Inflammatory macrophage (primary cell): Measurements from ENCODE around the gene HOXD8.

Source experiments
- DNase-seq, 2 donors: peaks; one replicate each; pipeline ENCODE4 v3.0.0-alpha.2; 2020 to 2022

HOXD8 gene

DNA sequence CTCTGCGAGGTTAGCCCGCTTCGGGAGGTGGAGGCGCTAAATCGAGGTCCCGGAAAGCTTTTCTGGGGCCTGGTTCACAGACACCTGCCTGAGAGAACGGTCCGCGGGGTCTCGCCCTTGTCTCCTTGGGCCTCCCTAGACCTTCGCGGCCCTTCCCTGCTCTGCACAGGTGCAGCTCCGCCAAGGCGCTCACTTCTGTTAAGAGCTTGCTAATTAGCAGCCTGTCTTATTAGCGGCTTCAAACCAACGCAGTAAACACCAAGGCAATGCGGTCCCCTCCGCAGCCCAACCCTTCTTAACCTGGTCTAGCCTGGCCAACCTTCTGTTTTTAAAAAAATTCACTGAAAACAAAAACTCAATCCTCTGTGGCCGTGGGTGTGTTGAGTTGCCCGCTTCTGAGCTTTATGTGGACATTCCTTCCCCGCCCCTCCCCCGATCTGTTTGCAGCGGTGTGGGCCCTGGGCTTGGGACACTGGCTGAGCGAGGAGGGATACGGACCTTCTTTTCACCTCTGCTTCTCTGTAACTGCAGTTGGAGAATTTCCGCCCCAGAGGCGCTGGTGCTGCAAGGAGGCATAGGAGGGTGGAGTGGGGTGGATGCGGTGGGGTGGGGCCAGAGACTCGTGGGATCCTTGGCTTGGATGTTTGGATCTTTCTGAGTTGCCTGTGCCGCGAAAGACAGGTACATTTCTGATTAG, 18.4 kb downstream of the HOXD8 start:
- no peak for DNase-seq

DNA sequence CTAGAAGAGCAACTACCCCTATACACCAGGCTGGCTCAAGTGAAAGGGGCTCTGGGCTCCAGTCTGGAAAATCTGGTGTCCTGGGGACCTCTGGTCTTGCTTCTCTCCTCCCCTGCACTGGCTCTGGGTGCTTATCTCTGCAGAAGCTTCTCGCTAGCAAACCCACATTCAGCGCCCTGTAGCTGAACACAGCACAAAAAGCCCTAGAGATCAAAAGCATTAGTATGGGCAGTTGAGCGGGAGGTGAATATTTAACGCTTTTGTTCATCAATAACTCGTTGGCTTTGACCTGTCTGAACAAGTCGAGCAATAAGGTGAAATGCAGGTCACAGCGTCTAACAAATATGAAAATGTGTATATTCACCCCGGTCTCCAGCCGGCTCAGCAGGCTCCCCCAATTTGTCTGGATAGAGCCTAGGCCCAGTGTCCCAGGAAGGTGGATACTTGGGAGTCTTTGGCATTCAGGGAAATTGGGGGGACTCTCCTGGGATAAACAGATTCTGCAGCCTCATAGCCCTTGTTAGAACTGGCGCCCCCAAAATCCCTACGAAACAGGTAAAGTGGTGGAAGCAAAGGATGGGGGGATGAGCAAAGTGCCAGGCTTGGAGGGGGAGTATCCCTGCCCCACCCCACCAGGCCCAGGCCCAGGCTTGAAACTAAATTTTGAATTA, 19.4 kb downstream of the HOXD8 start:
- DNase-seq: no peak

GRCh38 chr2:176149481-176149938, 20.0 kb downstream of the HOXD8 start:
- no peak for DNase-seq

GRCh38 chr2:176149939-176150583, 20.6 kb downstream of the HOXD8 start:
- DNase-seq: no peak

- no peak for DNase-seq
These were observed 21.3 kb downstream of the HOXD8 start for GRCh38 chr2:176150584-176151441.

- no peak for DNase-seq
These were observed 22.2 kb downstream of the HOXD8 start, which contains the start of gene HOXD4 for GRCh38 chr2:176151442-176152287. TSS of gene HOXD4 (plus strand) at chr2:176151550. CDS start at chr2:176151634, 84 bp downstream.

DNA sequence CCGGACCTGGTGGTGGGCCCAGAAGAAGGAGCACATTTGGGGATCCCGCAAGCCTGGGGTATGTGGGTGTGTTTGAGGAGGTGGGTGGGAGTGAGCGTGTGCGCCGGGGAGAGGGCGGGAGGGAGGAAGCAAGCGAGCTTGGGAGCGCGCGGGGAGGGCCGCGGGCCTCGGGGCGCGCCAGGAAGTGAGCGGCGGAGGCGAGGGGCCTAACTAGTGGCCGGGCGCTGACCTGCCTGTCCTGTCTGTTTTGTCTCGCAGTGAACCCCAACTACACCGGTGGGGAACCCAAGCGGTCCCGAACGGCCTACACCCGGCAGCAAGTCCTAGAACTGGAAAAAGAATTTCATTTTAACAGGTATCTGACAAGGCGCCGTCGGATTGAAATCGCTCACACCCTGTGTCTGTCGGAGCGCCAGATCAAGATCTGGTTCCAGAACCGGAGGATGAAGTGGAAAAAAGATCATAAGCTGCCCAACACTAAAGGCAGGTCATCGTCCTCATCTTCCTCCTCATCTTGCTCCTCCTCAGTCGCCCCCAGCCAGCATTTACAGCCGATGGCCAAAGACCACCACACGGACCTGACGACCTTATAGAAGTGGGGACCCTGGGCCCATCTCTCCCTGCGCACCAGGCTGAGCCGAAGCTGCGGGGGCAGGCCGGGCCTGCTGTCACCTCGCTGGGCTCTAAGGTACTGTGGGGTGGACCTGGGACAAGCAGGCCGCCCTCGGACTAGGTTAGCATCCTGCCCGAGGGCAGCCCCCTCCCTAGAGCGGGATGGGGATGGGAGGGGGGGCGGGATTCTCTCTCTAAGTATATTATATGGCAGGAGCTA, 23.1 kb downstream of the HOXD8 start:
- DNase-seq: no peak

GRCh38 chr2:176154576-176155252, 25.2 kb downstream of the HOXD8 start:
- DNase-seq: no peak

DNA sequence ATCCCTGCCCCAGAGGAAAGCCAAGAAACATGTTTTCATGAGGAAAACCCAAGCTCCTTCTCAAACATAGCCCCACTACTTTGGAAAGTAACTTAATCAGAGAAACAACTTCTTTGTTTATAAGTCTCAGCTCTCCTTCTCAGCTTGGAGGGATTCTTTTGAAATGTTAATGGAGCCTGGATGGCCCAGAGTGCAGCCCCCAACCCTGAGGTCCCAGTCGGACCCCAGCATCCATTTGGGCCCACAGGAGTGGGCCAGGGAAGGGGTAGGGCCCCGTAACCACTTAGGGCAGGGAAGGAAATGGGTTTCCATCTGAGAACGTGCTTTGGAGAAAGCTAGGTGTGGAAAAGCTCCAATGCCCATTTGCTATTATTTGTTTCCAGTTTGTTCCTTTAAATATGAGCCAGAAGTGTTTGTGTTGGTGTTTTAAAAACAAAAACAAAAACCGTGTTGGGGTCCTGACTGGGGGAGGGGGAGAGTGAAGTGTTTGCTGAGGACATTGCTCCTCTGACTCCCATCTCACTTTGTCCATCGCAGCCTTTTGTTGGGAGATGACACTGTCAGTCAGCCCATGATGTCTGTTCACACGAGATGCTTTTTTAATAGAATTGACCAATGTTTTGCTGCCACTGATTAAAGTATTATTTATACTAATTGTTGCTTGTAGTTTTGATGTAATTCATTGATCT, 26.0 kb downstream of the HOXD8 start:
- no peak for DNase-seq

DNA sequence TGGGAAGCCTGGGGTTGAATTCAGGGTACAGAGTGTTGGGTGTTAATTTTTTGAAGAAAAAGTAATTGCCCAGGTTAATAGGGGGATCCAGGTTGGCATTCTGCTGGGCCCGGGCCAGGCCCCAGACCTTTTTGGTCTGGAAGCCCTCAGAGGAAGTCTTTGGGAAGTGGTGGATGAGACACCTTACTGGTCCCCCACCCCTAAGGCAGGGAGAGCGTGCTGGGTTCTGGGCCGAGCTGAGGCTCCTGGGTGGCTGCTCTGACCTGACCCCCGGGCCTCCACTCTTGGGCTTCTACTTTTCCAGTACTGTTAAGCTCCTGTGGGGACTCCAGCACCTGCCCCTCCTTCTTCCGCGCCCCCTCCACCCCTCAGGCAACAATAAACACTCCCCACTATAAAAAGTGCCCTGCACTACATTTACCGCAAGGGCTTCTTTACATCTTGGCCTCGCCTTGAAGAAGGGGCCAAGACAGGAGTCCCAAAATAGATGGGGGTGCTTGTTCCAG, 26.8 kb downstream of the HOXD8 start:
- no peak for DNase-seq

GRCh38 chr2:176156807-176157498, 27.4 kb downstream of the HOXD8 start, which contains the start of gene HOXD3:
TSS of gene HOXD3 (plus strand) at chr2:176157307. CDS start at chr2:176169115, 11,808 bp downstream.
- DNase-seq: no peak

DNA sequence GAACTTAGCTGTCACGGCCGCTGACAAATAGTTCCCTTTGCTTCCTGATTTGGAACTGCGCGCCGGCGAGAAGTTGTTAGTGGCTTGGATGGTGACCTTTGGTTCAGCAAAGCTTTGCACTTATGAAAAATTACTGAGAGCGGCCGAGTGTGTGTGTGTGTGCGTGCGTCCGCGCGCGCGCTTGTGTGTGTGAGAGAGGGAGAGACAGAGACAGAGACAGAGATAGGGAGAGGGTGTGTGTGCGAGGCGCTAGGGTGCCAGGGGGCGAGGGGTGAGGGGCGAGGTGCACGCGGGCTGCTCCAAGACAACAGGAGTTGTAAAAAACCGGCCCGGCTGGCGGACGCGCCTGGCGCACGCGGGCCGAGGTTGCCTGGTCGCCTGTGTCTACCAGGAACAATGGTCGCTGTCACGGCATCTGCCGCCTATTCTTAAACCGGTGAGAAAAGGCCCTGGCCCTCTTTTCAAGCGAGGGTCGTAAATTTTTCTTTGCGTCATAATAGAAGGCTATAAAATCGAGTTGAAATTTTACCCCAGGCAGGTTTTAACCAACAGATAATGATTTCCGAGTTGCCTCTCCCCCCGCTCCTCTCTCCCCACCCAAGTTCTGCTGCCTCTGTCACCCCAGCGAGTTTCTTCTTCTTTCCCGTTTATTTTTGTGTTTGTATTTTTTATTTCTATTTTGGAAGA, 28.1 kb downstream of the HOXD8 start:
- no peak for DNase-seq

GRCh38 chr2:176158186-176158591, 28.7 kb downstream of the HOXD8 start:
- DNase-seq: no peak

- DNase-seq: no peak
These were observed 29.6 kb downstream of the HOXD8 start for GRCh38 chr2:176158855-176159662.

DNA sequence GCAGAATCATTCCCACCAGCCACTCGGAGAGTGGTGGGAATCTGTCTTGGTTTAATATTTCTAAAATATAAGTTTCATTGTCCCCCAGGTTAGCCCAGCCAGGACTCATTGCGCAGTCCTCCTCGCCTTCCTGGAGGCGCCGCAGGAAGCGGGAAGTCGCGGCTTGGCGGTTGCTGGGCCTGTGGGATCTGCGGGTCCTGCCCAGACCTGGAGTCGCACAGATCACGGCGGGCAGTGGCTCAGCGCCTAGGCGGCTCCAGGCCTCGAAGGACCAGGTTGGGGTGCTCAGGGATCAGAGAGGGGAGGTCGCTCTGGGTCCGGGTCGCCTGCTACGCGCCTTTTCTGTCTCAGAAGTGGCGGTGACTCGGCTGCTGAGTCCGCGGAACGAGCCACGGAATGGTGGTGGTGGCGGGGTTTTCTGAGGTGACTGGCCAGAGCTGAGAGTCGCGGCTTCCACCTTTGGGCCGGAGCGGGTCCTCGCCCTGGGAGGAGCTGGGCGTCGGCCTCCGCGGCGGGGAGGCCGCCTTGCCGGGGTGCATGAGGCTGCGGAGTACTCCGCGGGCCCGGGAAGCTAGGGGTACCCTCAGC, 30.3 kb downstream of the HOXD8 start:
- no peak for DNase-seq

DNA sequence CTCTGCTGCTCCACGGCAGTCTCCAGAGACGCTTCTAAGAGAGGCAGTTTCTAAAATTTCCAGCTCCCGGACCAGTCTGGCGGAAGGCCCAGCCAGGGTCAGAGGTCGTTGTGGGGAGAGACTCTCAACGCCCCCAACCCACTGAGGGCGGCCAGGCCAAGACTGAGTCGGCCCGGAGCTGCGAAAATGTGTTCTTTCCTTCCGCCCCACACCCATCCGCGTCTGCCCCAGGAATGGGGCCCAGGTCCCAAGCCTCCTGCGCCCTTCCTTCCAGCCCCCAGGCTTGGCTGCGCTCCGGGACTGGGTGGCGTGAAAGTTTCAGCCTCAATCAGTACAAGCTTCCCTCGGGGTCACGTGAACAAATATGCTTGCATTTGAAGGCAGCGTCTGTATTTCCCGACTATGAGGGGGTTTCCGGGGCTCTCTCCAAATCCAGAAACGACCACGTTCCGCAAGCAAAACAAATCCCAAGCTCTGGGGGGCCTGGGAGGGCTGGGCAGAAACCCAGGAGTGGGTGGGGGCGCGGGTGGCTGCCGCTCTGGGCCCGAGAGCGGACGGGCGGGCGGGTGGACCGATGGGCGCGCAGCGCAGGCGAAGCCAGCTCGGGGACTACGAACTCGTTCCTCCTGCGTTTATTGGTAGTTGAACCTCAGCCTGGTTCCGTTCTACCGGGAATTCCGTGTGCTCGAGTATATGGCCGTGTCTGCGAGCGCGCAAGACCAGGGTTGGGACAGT, 30.9 kb downstream of the HOXD8 start:
- no peak for DNase-seq
